AG09319 (cell line): ENCODE measurements around the gene PARP3.

Experiments used
- DNase-seq: peaks from one replicate; pipeline ENCODE4 v3.0.0-alpha.2; 2010; ENCODE audit warnings: low read depth; ENCODE audit errors: extremely low read depth
- CTCF ChIP-seq: IDR thresholded peaks from 2 replicates; pipeline ENCODE4 v1.5.1; 2011; ENCODE audit warnings: low read depth, mild to moderate bottlenecking, inconsistent platforms, low read length, moderate library complexity

The PARP3 gene

GRCh38 chr3:51930439-51930838, 11.7 kb upstream of the PARP3 start:
- no peak for TF ChIP-seq CTCF
- no peak for DNase-seq

GRCh38 chr3:51931756-51932155, 10.4 kb upstream of the PARP3 start:
- no peak for TF ChIP-seq CTCF

DNA sequence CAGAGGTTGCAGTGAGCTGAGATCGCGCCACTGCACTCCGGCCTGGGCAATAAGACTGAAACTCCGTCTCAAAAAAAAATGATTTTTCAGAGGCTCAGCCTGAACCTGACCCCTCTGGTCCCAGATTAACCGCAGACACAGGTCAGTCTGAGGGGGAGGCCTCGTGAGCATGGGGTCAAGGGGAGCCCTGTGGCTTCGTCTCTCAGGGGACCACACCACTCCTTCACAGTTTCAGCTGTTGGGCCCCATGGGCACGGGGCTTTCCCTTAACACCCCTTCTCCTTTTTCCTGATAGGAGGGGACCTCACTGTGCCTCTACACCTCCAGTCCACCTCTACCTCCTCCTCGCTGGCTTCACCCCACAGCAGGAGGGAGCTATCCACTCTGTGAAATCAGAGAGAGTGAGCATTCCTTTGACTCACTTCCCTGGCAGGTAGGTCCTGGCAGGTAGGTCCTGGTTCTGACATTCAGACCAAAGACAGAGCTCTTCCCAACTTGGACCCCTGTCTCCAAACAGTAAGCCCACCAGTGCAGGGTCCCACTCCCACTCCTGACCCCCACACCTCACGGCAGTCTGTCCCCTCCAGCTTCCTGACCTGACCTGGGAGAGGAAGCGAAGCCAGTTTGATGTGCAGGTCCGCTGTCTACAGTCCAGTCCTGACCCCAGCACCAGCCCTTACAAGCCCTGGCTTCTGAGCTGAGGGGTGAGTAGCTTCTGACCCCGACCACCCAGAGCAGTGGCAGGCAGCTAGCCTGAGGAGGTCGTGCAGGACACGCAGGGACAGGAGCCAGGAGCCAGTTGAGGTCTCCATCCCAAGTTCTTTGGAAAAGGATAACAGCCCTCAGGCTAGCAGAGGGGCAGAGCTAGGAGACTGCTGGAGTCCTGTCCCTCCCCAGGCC, 9.4 kb upstream of the PARP3 start:
- TF ChIP-seq CTCF, result no peak
- no peak for DNase-seq

More at GRCh38 chr3:51931756-51932155, 10.4 kb upstream of the PARP3 start:
- no peak for DNase-seq

DNA sequence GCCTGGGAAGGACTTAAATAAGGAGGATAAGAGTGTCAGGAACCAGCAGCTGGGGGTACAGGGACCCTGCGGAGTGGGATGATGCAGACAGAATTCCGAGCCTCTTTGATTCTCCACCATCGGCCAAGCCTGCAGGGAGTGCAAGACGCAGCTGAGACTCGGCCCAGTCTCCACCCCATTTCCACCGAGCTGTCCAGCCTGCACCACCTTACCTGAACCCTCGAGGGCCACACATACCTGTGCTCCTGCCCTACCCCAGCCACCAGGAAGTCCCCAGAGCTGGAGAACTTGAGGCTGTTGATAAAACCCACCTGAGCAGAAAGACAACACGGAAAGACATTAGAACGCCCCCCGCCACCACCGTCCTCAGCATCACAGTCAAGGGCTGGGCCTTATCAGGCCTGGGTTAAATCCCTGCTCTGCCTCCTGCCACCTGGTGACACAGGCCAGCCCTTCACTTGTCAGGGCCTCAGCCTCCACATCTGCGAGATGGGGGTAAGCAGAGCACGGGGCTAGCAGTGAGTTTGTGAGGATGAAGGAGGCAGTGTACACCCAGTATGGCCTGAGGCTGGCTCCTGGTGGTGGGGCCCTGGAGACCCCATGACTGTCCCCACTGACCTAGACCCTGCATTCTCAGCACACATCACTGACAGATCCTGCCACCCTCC, 8.6 kb upstream of the PARP3 start:
- no peak for DNase-seq
- TF ChIP-seq CTCF, result no peak

DNA sequence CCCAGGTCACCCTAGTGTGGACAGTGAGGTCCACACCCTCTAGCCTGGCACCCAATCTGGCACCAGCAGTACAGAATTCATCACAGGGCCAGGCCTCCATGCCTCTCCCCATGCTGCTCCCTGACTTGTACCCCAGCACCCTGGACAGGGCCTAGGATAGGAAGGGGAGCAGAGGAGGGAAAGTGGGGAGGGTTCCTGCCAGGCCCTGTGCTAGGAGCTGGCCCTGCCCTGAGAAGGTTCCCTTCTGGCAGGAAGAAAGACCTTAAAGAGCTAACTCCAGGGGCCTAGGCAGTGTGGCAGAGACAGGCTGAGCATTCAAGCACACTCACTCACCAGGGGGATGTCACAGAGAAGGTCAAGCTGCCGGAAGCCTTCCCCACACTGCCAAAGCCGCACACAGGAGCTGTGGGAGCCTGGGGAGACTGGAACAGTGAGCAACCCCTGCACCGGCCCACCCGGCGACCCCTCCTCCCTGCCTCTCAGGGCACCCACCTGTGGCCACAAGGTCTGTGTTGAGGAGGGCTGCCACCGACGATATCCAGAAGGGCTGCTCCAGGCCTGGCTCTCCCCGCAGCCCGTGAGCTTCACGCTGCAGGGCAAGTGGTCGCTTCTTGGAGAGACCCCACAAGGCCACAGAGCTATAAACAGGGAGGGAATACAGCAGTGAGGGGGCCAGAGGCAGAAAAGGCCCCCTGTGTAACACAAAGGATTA, 7.9 kb upstream of the PARP3 start:
- DNase-seq, result no peak
- no peak for TF ChIP-seq CTCF

GRCh38 chr3:51934991-51935885, 6.9 kb upstream of the PARP3 start:
- no peak for TF ChIP-seq CTCF
- DNase-seq, result no peak
